H1 (cell line): ENCODE measurements around the gene CASK. TPM values are rescaled to one million over a fixed set of nuclear protein-coding genes. Genes with fewer than 3 reads are reported as not detected.

Source experiments
- ATF3 ChIP-seq: IDR thresholded peaks from 2 replicates; pipeline ENCODE4 v1.6.1; 2011; ENCODE audit warnings: low read depth, mild to moderate bottlenecking, low read length; ENCODE audit not compliant: insufficient read depth
- BRCA1 ChIP-seq: IDR thresholded peaks from 2 replicates; pipeline ENCODE4 v1.6.1; 2012; ENCODE audit warnings: low read depth, low read length, improper control_type of control experiment
- GABPA ChIP-seq: IDR thresholded peaks from 2 replicates; pipeline ENCODE4 v1.6.1; 2011; ENCODE audit warnings: mild to moderate bottlenecking, low read length, moderate library complexity, borderline replicate concordance; ENCODE audit not compliant: insufficient read depth
- YY1 ChIP-seq: IDR thresholded peaks from 2 replicates; pipeline ENCODE4 v1.6.1; 2011; ENCODE audit warnings: low read depth, mild to moderate bottlenecking, low read length
- polyA plus RNA-seq, 7 experiments: library from polyadenylated mRNA; depleted of rRNA in 3 of 7; stranded (reverse) in 5 of 7; unstranded in 2 of 7; fragments of >200 nt in 5 of 7; fragments of 200-250 nt in 2 of 7; gene quantifications; 1 replicate in 5 of 7; 2 replicates in 1 of 7; 4 replicates in 1 of 7; pipeline versions ENCODE4 v1.2.1 to v1.2.3, GENCODE V29; 2011 to 2013; ENCODE audit warnings: missing spikeins in 2 of 7, mixed read lengths in 2 of 7
- total RNA-seq: library from RNA; stranded (reverse); fragmentation: NEBNext Ultra II Directional; extraction: Animal tissue kit (Norgen Biotek cat#: 25700); gene quantifications from 2 replicates; pipeline ENCODE4 v1.2.1, GENCODE V29; 2021

The CASK gene
- total and polyA plus RNA-seq, 2 of the 8 experiments (the other 6 are each of a cell fraction or from before 2014, with no cell fraction given), result 21.6 to 55.1 TPM

DNA sequence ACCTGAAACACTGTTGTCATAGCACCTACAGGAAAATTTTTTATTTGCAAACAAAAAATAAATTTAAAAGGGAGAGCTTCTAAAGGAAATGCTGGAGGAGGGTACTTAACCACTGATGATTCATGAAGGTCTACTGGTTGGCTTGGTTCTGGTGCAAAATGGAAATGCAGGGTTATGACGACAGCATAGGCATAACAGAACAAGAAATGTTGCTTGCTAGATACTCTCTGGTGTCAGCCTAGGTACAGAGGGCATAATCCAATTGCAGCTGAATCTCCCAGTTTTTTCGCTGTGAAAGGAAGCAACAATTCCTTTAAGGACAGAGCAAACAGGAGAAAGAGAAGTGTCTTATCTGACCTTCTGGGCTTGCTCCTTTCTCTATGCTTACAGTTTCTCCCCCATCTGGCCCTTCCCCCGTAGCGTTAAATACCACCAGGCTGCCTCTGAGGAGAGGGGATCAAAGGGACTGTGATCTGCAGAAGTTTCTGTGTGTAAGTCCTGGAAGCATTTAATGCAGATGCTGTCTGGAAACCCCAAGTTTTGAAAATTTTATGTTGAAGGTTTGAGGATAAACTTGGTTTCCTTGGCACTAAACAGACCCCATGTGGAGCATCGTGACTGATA is 23.7 kb upstream of the CASK start (continued):
- TF ChIP-seq ATF3, result no peak
- no peak for TF ChIP-seq GABPA
- no peak for TF ChIP-seq YY1
- TF ChIP-seq BRCA1, result no peak
